ENCODE results near the gene ANKRD34A.

The ANKRD34A gene

DNA sequence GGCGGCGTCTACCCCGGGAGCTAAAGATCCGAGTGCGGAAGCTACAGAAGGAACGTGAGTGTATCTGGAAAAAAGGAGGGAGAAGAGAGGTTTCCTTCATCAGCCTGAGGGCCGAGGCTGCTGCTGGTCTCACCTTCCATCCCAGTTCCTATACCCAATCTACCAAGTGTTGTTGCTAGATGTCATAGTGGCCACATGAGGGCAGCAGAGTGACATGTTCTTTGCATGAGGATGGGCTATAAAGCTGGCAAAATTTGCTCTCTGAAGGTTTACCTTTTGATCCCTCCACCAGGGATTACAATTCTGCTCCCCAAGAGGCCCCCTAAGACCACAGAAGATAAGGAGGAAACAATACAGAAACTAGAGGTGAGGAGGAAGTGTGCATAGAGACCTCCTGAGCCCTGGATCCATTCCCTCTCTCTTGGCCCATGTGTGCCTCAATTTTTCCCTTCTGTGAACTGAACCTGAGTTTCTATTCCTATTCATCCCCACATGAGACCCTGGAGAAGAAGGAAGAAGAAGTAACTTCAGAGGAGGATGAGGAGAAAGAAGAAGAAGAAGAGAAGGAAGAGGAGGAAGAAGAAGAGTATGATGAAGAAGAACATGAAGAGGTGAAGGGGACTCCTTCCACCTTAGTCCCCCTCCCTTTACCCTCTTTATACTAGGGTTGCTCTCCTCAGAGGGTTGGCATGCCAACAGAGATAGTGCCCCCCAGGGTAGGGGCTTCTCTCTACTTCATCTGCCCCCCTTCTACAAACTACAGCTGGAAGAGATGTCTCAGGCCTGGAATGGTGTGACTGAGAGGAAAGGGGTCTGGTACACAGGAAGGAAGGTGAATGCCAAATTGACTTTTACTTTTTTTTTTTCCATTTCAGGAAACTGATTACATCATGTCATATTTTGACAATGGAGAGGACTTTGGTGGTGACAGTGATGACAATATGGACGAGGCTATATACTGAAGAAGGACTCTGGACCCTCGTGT is 13.4 kb upstream of the ANKRD34A start (continued):
- TF ChIP-seq ZNF335 (tag by site-specific recombination; conservative IDR thresholded peaks at IDR 0.05) (0 out of 2 replicates have a peak, but pooled peaks have one; percentile 35), ZNF140 (tag by site-specific recombination; IDR thresholded peaks at IDR 0.05) (peak; percentile 100), ZNF341 (tag by site-specific recombination; IDR thresholded peaks at IDR 0.05; ENCODE audit: low read depth) (peak; percentile 78), MYNN (tag by site-specific recombination; IDR thresholded peaks at IDR 0.05; ENCODE audit: borderline replicate concordance) (no peak), ZSCAN30 (tag by site-specific recombination; IDR thresholded peaks at IDR 0.05) (peak; percentile 82), YY2 (tag by site-specific recombination; IDR thresholded peaks at IDR 0.05) (no peak), KLF10 (tag by site-specific recombination; IDR thresholded peaks at IDR 0.05) (no peak), ZNF623 (tag by site-specific recombination; IDR thresholded peaks at IDR 0.05) (no peak), ZBTB48 (tag by site-specific recombination; IDR thresholded peaks at IDR 0.05) (peak; percentile 85), IKZF3 (tag by site-specific recombination; IDR thresholded peaks at IDR 0.05) (peak; percentile 35; the same call in 1 of the 2 replicates), ZNF660 (tag by site-specific recombination; IDR thresholded peaks at IDR 0.05) (peak; percentile 68), ZNF600 (tag by site-specific recombination; IDR thresholded peaks at IDR 0.05) (peak; percentile 65; the same call in 1 of the 2 replicates), SCRT2 (tag by site-specific recombination; IDR thresholded peaks at IDR 0.05) (no peak), ZEB2 (tag by site-specific recombination; IDR thresholded peaks at IDR 0.05) (peak; percentile 37; the same call in 1 of the 2 replicates), ZNF366 (tag by site-specific recombination; conservative IDR thresholded peaks at IDR 0.05) (0 out of 2 replicates have a peak, but pooled peaks have one; percentile 49), ZNF2 (tag by site-specific recombination; IDR thresholded peaks at IDR 0.05) (no peak)
- TF ChIP-seq, protein P1, sequence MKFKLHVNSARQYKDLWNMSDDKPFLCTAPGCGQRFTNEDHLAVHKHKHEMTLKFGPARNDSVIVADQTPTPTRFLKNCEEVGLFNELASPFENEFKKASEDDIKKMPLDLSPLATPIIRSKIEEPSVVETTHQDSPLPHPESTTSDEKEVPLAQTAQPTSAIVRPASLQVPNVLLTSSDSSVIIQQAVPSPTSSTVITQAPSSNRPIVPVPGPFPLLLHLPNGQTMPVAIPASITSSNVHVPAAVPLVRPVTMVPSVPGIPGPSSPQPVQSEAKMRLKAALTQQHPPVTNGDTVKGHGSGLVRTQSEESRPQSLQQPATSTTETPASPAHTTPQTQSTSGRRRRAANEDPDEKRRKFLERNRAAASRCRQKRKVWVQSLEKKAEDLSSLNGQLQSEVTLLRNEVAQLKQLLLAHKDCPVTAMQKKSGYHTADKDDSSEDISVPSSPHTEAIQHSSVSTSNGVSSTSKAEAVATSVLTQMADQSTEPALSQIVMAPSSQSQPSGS (tag by site-specific recombination; IDR thresholded peaks at IDR 0.05; ENCODE audit: low read depth) = peak; percentile 68
- TF ChIP-seq, protein P2, sequence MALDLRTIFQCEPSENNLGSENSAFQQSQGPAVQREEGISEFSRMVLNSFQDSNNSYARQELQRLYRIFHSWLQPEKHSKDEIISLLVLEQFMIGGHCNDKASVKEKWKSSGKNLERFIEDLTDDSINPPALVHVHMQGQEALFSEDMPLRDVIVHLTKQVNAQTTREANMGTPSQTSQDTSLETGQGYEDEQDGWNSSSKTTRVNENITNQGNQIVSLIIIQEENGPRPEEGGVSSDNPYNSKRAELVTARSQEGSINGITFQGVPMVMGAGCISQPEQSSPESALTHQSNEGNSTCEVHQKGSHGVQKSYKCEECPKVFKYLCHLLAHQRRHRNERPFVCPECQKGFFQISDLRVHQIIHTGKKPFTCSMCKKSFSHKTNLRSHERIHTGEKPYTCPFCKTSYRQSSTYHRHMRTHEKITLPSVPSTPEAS (tag by site-specific recombination; IDR thresholded peaks at IDR 0.05) = no peak

DNA sequence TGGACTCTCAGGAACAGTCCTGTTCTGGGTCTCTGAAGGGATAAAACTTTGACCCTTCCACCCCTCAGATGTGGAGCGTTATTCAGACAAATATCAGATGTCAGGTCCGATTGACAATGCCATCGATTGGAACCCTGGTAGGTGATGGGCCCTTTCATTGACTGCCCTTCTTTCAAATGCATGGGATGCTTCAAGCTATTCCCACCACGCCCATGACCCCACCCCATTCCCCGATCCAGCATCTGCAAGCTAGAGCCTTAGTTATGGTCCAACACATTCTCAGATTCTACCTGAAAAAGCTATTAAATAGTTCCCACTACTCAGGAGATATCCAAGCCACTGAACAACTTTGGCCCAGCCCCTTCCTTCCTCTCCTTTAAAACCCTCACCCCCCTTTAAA is 12.6 kb upstream of the ANKRD34A start:
- POLR2A ChIA-PET = interaction anchor here (1.3 to 1.8 kb wide), 2 partner anchors 13 to 50 kb away, joined by 6 read pairs; partner anchors contain the start of genes ANKRD34A, POLR3GL and RBM8A

DNA sequence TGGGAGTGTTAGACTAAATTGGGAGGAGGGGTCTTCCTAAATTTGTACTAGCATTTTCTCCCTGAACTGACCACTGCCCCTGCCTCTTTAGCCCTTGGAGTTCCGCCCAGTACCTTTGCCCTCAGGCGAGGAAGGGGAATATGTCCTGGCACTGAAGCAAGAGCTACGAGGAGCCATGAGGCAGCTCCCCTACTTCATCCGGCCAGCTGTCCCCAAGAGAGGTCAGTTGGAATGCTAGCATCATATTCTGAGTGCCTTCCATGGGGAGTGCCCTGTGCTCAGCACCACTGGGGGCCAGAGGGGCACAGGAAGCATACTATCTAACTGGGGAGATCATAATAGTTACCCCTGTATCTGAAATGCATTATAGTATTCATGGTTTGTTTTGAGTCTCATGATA is 10.8 kb upstream of the ANKRD34A start:
- H3K4me1 ChIP-seq (ENCODE audit: control insufficient read depth, insufficient read depth, low read length) = peaks cover 6% of the 10 kb centered on the region
- POLR2A ChIA-PET = no interaction called here
- CTCF ChIA-PET = interaction anchor here (0.8 to 4.6 kb wide), 4 partner anchors 10 to 110 kb away, joined by 4 to 43 read pairs (median 4); partner anchors contain the start of genes ANKRD34A and POLR3GL
- TF ChIP-seq ZNF138 (tag by site-specific recombination; IDR thresholded peaks at IDR 0.05; ENCODE audit: borderline replicate concordance) = no peak
- TF ChIP-seq ZFP69B (tag by site-specific recombination; IDR thresholded peaks at IDR 0.05) = no peak
- TF ChIP-seq ZBTB1 (tag by site-specific recombination; IDR thresholded peaks at IDR 0.05) = no peak
- TF ChIP-seq, protein P3, sequence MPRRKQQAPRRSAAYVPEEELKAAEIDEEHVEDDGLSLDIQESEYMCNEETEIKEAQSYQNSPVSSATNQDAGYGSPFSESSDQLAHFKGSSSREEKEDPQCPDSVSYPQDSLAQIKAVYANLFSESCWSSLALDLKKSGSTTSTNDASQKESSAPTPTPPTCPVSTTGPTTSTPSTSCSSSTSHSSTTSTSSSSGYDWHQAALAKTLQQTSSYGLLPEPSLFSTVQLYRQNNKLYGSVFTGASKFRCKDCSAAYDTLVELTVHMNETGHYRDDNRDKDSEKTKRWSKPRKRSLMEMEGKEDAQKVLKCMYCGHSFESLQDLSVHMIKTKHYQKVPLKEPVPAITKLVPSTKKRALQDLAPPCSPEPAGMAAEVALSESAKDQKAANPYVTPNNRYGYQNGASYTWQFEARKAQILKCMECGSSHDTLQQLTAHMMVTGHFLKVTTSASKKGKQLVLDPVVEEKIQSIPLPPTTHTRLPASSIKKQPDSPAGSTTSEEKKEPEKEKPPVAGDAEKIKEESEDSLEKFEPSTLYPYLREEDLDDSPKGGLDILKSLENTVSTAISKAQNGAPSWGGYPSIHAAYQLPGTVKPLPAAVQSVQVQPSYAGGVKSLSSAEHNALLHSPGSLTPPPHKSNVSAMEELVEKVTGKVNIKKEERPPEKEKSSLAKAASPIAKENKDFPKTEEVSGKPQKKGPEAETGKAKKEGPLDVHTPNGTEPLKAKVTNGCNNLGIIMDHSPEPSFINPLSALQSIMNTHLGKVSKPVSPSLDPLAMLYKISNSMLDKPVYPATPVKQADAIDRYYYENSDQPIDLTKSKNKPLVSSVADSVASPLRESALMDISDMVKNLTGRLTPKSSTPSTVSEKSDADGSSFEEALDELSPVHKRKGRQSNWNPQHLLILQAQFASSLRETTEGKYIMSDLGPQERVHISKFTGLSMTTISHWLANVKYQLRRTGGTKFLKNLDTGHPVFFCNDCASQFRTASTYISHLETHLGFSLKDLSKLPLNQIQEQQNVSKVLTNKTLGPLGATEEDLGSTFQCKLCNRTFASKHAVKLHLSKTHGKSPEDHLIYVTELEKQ (tag by site-specific recombination; IDR thresholded peaks at IDR 0.05; ENCODE audit: borderline replicate concordance) = no peak
- TF ChIP-seq ZBTB20 (tag by site-specific recombination; IDR thresholded peaks at IDR 0.05) = no peak

More for the DNA sequence above, 12.6 kb upstream of the ANKRD34A start:
- H3K4me1 ChIP-seq (ENCODE audit: control insufficient read depth, insufficient read depth, low read length) = peaks cover 6% of the 10 kb centered on the region
- H3K27ac ChIP-seq (ENCODE audit: extremely low read depth, low read depth, low read length) = no peak overlapping the region
- H3K36me3 ChIP-seq (ENCODE audit: control insufficient read depth in 2 of 2, insufficient read depth in 1 of 2, low read length in 2 of 2) = no peaks in the 10 kb centered on the region
- TF ChIP-seq ZXDB (tag by site-specific recombination; IDR thresholded peaks at IDR 0.05) (no peak), KLF1 (tag by site-specific recombination; IDR thresholded peaks at IDR 0.05) (peak; percentile 14; the same call in 1 of the 2 replicates), ZNF324 (tag by site-specific recombination; IDR thresholded peaks at IDR 0.05) (no peak)
- CTCF ChIA-PET = interaction anchor here (0.6 to 6.8 kb wide), 20 partner anchors 11 to 1192 kb away, joined by 3 to 227 read pairs (median 4); partner anchors contain the start of genes ANKRD34A, LIX1L, NUDT17 and POLR3GL
- no peak overlapping the region for H3K4me3 ChIP-seq (ENCODE audit: low read depth, low read length)
- H3K9me3 ChIP-seq (ENCODE audit: control insufficient read depth, insufficient read depth, low read depth, low read length) = no peaks in the 10 kb centered on the region

More for the DNA sequence above, 10.8 kb upstream of the ANKRD34A start:
- no peak overlapping the region for H3K27ac ChIP-seq (ENCODE audit: extremely low read depth, low read depth, low read length)
- no peaks in the 10 kb centered on the region for H3K36me3 ChIP-seq (ENCODE audit: control insufficient read depth in 2 of 2, insufficient read depth in 1 of 2, low read length in 2 of 2)
- no peaks in the 10 kb centered on the region for H3K9me3 ChIP-seq (ENCODE audit: control insufficient read depth, insufficient read depth, low read depth, low read length)
- no peak overlapping the region for H3K4me3 ChIP-seq (ENCODE audit: low read depth, low read length)
